ENCODE data around the gene IFRD2.

- peak; percentile 72 to 77 for TF ChIP-seq POLR2A (IDR thresholded peaks at IDR 0.05)
- TF ChIP-seq, protein P1, sequence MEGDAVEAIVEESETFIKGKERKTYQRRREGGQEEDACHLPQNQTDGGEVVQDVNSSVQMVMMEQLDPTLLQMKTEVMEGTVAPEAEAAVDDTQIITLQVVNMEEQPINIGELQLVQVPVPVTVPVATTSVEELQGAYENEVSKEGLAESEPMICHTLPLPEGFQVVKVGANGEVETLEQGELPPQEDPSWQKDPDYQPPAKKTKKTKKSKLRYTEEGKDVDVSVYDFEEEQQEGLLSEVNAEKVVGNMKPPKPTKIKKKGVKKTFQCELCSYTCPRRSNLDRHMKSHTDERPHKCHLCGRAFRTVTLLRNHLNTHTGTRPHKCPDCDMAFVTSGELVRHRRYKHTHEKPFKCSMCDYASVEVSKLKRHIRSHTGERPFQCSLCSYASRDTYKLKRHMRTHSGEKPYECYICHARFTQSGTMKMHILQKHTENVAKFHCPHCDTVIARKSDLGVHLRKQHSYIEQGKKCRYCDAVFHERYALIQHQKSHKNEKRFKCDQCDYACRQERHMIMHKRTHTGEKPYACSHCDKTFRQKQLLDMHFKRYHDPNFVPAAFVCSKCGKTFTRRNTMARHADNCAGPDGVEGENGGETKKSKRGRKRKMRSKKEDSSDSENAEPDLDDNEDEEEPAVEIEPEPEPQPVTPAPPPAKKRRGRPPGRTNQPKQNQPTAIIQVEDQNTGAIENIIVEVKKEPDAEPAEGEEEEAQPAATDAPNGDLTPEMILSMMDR (IDR thresholded peaks at IDR 0.05), result no peak
These were observed 45.1 kb upstream of the IFRD2 start for GRCh38 chr3:50337175-50337861.

All from sigmoid colon (tissue), 3 donors.